ENCODE data around the gene ABHD16B.
A peak's percentile ranks its signal among the peaks of the same experiment; 100 is the strongest.
"Not testable (repeated sequence)": the region's sequence is repeated elsewhere in the genome, so short reads cannot be mapped to it uniquely, and the experiment has no call there.

The ABHD16B gene

GRCh38 chr20:63856098-63856511 is 5.2 kb upstream of the ABHD16B start:
- no peak for DNase-seq

- DNase-seq: no peak
Observed at GRCh38 chr20:63857764-63858392, 3.4 kb upstream of the ABHD16B start.

GRCh38 chr20:63858393-63859165 is 2.7 kb upstream of the ABHD16B start:
- no peak for DNase-seq

- DNase-seq: no peak
Observed at GRCh38 chr20:63859166-63859699, 2.1 kb upstream of the ABHD16B start.

- DNase-seq: no peak
Observed at GRCh38 chr20:63860325-63861051, 810 bp upstream of the ABHD16B start.

GRCh38 chr20:63861981-63862901 is 943 bp downstream of the ABHD16B start:
- no peak for DNase-seq

GRCh38 chr20:63863021-63863797 is 1.9 kb downstream of the ABHD16B start:
- no peak for DNase-seq

- DNase-seq: peak; percentile 94
Observed at GRCh38 chr20:63863798-63864544, 2.7 kb downstream of the ABHD16B start.

GRCh38 chr20:63864545-63864977 is 3.3 kb downstream of the ABHD16B start:
- DNase-seq: no peak

- DNase-seq: peak; percentile 99
Observed at GRCh38 chr20:63864978-63865640, 3.8 kb downstream of the ABHD16B start, which contains the start of gene TPD52L2. Gene TPD52L2 (plus strand): TSS chr20:63865270. CDS start chr20:63865366, 96 bp downstream.

- not testable (repeated sequence) for DNase-seq
Observed at GRCh38 chr20:63867042-63867441, 5.7 kb downstream of the ABHD16B start.

- no peak for DNase-seq
Observed at GRCh38 chr20:63868264-63868663, 7.0 kb downstream of the ABHD16B start.

GRCh38 chr20:63873477-63873971 is 12.2 kb downstream of the ABHD16B start:
- peak; percentile 43 for DNase-seq

- DNase-seq: not testable (repeated sequence)
Observed at GRCh38 chr20:63874241-63874640, 12.9 kb downstream of the ABHD16B start.

- DNase-seq: no peak
Observed at GRCh38 chr20:63876489-63877036, 15.3 kb downstream of the ABHD16B start.

- DNase-seq: no peak
Observed at GRCh38 chr20:63877755-63878470, 16.6 kb downstream of the ABHD16B start.

- no peak for DNase-seq
Observed at GRCh38 chr20:63878899-63879663, 17.8 kb downstream of the ABHD16B start.

GRCh38 chr20:63880901-63881300 is 19.6 kb downstream of the ABHD16B start:
- not testable (repeated sequence) for DNase-seq
